ENCODE measurements around the gene CRYAB.
"Not testable (repeated sequence)": the region's sequence is repeated elsewhere in the genome, so short reads cannot be mapped to it uniquely, and the experiment has no call there.

CRYAB gene

GRCh38 chr11:111906680-111907079, 4.9 kb downstream of the CRYAB start:
- peaks cover 5% of the 10 kb centered on the region for H3K4me1 ChIP-seq (ENCODE audit: insufficient read depth, low read length)
- no peaks in the 10 kb centered on the region for H3K36me3 ChIP-seq (ENCODE audit: insufficient read depth, low read length)
- 80% methylated on average over 1 of the region's 1 CpG for WGBS
- H3K9me3 ChIP-seq (ENCODE audit: insufficient read depth, low read depth, low read length), result no peaks in the 10 kb centered on the region
- no peak overlapping the region for H3K27ac ChIP-seq (ENCODE audit: low read depth, low read length)
- H3K4me3 ChIP-seq (ENCODE audit: low read length), result no peak overlapping the region
- no peak overlapping the region for H3K9ac ChIP-seq (ENCODE audit: low read depth, low read length)
- H3K27me3 ChIP-seq (ENCODE audit: insufficient read depth, low read length), result no peaks in the 10 kb centered on the region

GRCh38 chr11:111905411-111905810, 6.2 kb downstream of the CRYAB start:
- Histone ChIP-seq H3K9me3 (ENCODE audit: insufficient read depth, low read depth, low read length) (no peaks in the 10 kb centered on the region), H3K27me3 (ENCODE audit: insufficient read depth, low read length) (no peaks in the 10 kb centered on the region), H3K36me3 (ENCODE audit: insufficient read depth, low read length) (no peaks in the 10 kb centered on the region), H3K4me1 (ENCODE audit: insufficient read depth, low read length) (no peaks in the 10 kb centered on the region), H3K9ac (ENCODE audit: low read depth, low read length) (no peak overlapping the region), H3K4me3 (ENCODE audit: low read length) (no peak overlapping the region), H3K27ac (ENCODE audit: low read depth, low read length) (no peak overlapping the region)
- WGBS, result 86% methylated on average over 2 of the region's 2 CpGs

GRCh38 chr11:111886844-111887243, 24.7 kb downstream of the CRYAB start:
- Histone ChIP-seq H3K36me3 (ENCODE audit: insufficient read depth, low read length) (no peaks in the 10 kb centered on the region), H3K4me1 (ENCODE audit: insufficient read depth, low read length) (no peaks in the 10 kb centered on the region)
- 86% methylated on average over 2 of the region's 2 CpGs for WGBS

GRCh38 chr11:111886032-111886431, 25.5 kb downstream of the CRYAB start:
- Histone ChIP-seq H3K9me3 (ENCODE audit: insufficient read depth, low read depth, low read length) (no peaks in the 10 kb centered on the region), H3K4me1 (ENCODE audit: insufficient read depth, low read length) (no peaks in the 10 kb centered on the region), H3K36me3 (ENCODE audit: insufficient read depth, low read length) (no peaks in the 10 kb centered on the region), H3K27ac (ENCODE audit: low read depth, low read length) (no peak overlapping the region), H3K9ac (ENCODE audit: low read depth, low read length) (no peak overlapping the region), H3K4me3 (ENCODE audit: low read length) (no peak overlapping the region), H3K27me3 (ENCODE audit: insufficient read depth, low read length) (no peaks in the 10 kb centered on the region)
- 100% methylated on average over 3 of the region's 4 CpGs for WGBS

More at GRCh38 chr11:111886844-111887243, 24.7 kb downstream of the CRYAB start:
- no peak overlapping the region for H3K9ac ChIP-seq (ENCODE audit: low read depth, low read length)
- no peak overlapping the region for H3K4me3 ChIP-seq (ENCODE audit: low read length)
- H3K9me3 ChIP-seq (ENCODE audit: insufficient read depth, low read depth, low read length), result no peaks in the 10 kb centered on the region
- H3K27ac ChIP-seq (ENCODE audit: low read depth, low read length), result no peak overlapping the region
- H3K27me3 ChIP-seq (ENCODE audit: insufficient read depth, low read length), result no peaks in the 10 kb centered on the region

GRCh38 chr11:111885053-111885452, 26.5 kb downstream of the CRYAB start:
- not testable (repeated sequence) for H3K27me3 ChIP-seq (ENCODE audit: insufficient read depth, low read length); H3K36me3 ChIP-seq (ENCODE audit: insufficient read depth, low read length); H3K9me3 ChIP-seq (ENCODE audit: insufficient read depth, low read depth, low read length); H3K9ac ChIP-seq (ENCODE audit: low read depth, low read length); H3K4me1 ChIP-seq (ENCODE audit: insufficient read depth, low read length); H3K4me3 ChIP-seq (ENCODE audit: low read length); H3K27ac ChIP-seq (ENCODE audit: low read depth, low read length)
- WGBS, result 84% methylated on average over 4 of the region's 4 CpGs

GRCh38 chr11:111882202-111882601, 29.4 kb downstream of the CRYAB start:
- 0 out of 2 replicates have a peak, but pooled peaks cover 6% of the 10 kb centered on the region for H3K4me1 ChIP-seq (ENCODE audit: insufficient read depth, low read length)
- 95% methylated on average over 4 of the region's 5 CpGs for WGBS
- H3K27ac ChIP-seq (ENCODE audit: low read depth, low read length), result no peak overlapping the region
- H3K27me3 ChIP-seq (ENCODE audit: insufficient read depth, low read length), result no peaks in the 10 kb centered on the region
- H3K9ac ChIP-seq (ENCODE audit: low read depth, low read length), result no peak overlapping the region
- H3K9me3 ChIP-seq (ENCODE audit: insufficient read depth, low read depth, low read length), result no peaks in the 10 kb centered on the region
- no peak overlapping the region for H3K4me3 ChIP-seq (ENCODE audit: low read length)
- no peaks in the 10 kb centered on the region for H3K36me3 ChIP-seq (ENCODE audit: insufficient read depth, low read length)

GRCh38 chr11:111879637-111879960, 32.0 kb downstream of the CRYAB start:
- no peaks in the 10 kb centered on the region for H3K36me3 ChIP-seq (ENCODE audit: insufficient read depth, low read length)

GRCh38 chr11:111878849-111879636, 32.5 kb downstream of the CRYAB start, which contains the start of the genes CFAP68 and FDXACB1:
Gene CFAP68 (plus strand): TSS chr11:111879541. CDS start chr11:111879561, 20 bp downstream.
Gene FDXACB1 (minus strand): TSS chr11:111879165. CDS start chr11:111879132, 33 bp downstream.
- peak within 1 kb of the TSS; percentile 87 for H3K9ac ChIP-seq (ENCODE audit: low read depth, low read length)
- no peaks in the 10 kb centered on the region for H3K27me3 ChIP-seq (ENCODE audit: insufficient read depth, low read length)
- H3K27ac ChIP-seq (ENCODE audit: low read depth, low read length), result peak within 1 kb of the TSS; percentile 93
- H3K4me3 ChIP-seq (ENCODE audit: low read length), result peak within 1 kb of the TSS; percentile 90
- no peaks in the 10 kb centered on the region for H3K36me3 ChIP-seq (ENCODE audit: insufficient read depth, low read length)
- no peaks in the 10 kb centered on the region for H3K9me3 ChIP-seq (ENCODE audit: insufficient read depth, low read depth, low read length)
- WGBS, result under 1% methylated on average over 55 of the region's 55 CpGs
- H3K4me1 ChIP-seq (ENCODE audit: insufficient read depth, low read length), result 0 out of 2 replicates have a peak, but pooled peaks cover 6% of the 10 kb centered on the region

More at GRCh38 chr11:111879637-111879960, 32.0 kb downstream of the CRYAB start:
- Histone ChIP-seq H3K4me3 (ENCODE audit: low read length) (peak overlapping the region; percentile 90), H3K9ac (ENCODE audit: low read depth, low read length) (peak overlapping the region; percentile 87), H3K27me3 (ENCODE audit: insufficient read depth, low read length) (no peaks in the 10 kb centered on the region), H3K4me1 (ENCODE audit: insufficient read depth, low read length) (0 out of 2 replicates have a peak, but pooled peaks cover 6% of the 10 kb centered on the region), H3K27ac (ENCODE audit: low read depth, low read length) (peak overlapping the region; percentile 93), H3K9me3 (ENCODE audit: insufficient read depth, low read depth, low read length) (no peaks in the 10 kb centered on the region)
- 63% methylated on average over 6 of the region's 6 CpGs for WGBS

- peak overlapping the region; percentile 90 for H3K4me3 ChIP-seq (ENCODE audit: low read length)
- WGBS, result 3% methylated on average over 13 of the region's 13 CpGs
- H3K27ac ChIP-seq (ENCODE audit: low read depth, low read length), result peak overlapping the region; percentile 93
Measured at GRCh38 chr11:111878385-111878848, 33.2 kb downstream of the CRYAB start.

GRCh38 chr11:111871693-111872161, 39.8 kb downstream of the CRYAB start:
- Histone ChIP-seq H3K36me3 (ENCODE audit: insufficient read depth, low read length) (peaks cover 11% of the 10 kb centered on the region), H3K9me3 (ENCODE audit: insufficient read depth, low read depth, low read length) (no peaks in the 10 kb centered on the region), H3K27me3 (ENCODE audit: insufficient read depth, low read length) (no peaks in the 10 kb centered on the region), H3K27ac (ENCODE audit: low read depth, low read length) (peak overlapping the region; percentile 71; the same call in 1 of the 2 replicates), H3K9ac (ENCODE audit: low read depth, low read length) (peak overlapping the region; percentile 78), H3K4me3 (ENCODE audit: low read length) (peak overlapping the region; percentile 77), H3K4me1 (ENCODE audit: insufficient read depth, low read length) (peaks cover 5% of the 10 kb centered on the region; the same call in 1 of the 2 replicates)
- WGBS, result 69% methylated on average over 5 of the region's 5 CpGs

More at GRCh38 chr11:111878385-111878848, 33.2 kb downstream of the CRYAB start:
- Histone ChIP-seq H3K4me1 (ENCODE audit: insufficient read depth, low read length) (0 out of 2 replicates have a peak, but pooled peaks cover 6% of the 10 kb centered on the region), H3K9me3 (ENCODE audit: insufficient read depth, low read depth, low read length) (no peaks in the 10 kb centered on the region), H3K36me3 (ENCODE audit: insufficient read depth, low read length) (no peaks in the 10 kb centered on the region), H3K9ac (ENCODE audit: low read depth, low read length) (peak overlapping the region; percentile 87), H3K27me3 (ENCODE audit: insufficient read depth, low read length) (no peaks in the 10 kb centered on the region)

Measured in HUES64 (cell line).